ENCODE measurements around the gene CTDNEP1.

GRCh38 chr17:7214300-7215135 is 37.0 kb downstream of the CTDNEP1 start:
- TF ChIP-seq CTCF (IDR thresholded peaks at IDR 0.05) (peak in 3 of 4 experiments; percentile 49 to 53 (median 49)), EP300 (IDR thresholded peaks at IDR 0.05) (no peak), POLR2A (IDR thresholded peaks at IDR 0.05) (no peak)
